ENCODE data around the gene NRF1.

- TF ChIP-seq CTCF (conservative IDR thresholded peaks at IDR 0.05) (no peak), EZH2 (IDR thresholded peaks at IDR 0.05; ENCODE audit: low read depth) (no peak)
Measured at GRCh38 chr7:129764247-129765084, 152.9 kb downstream of the NRF1 start.

All from PC-9 (cell line).